Right atrium auricular region (tissue), 2 donors: ENCODE data around the gene SET. TPM values are rescaled to one million over a fixed set of nuclear protein-coding genes. Genes with fewer than 3 reads are reported as not detected.

Experiments
- DNase-seq: peaks from one replicate; pipeline ENCODE4 v3.0.0-alpha.2; 2019; ENCODE audit warnings: low spot score
- H3K27ac ChIP-seq, 2 donors: fragments of 200-600 bp; sonication (generic); 1 replicate in 1 of 2; 2 replicates in 1 of 2; pipeline ENCODE4 v1.5.1; 2016 to 2019
- H3K27me3 ChIP-seq, 2 donors: fragments of 200-600 bp; sonication (generic); one replicate each; pipeline versions ENCODE4 v1.5.1 to v1.6.0; 2017 to 2019
- H3K36me3 ChIP-seq: fragments of 200-600 bp; sonication (generic); one replicate; pipeline ENCODE4 v1.5.1; 2016
- H3K4me1 ChIP-seq, 2 donors: fragments of 200-600 bp; sonication (generic); one replicate each; pipeline versions ENCODE4 v1.5.1 to v1.6.0; 2017 to 2019
- H3K4me3 ChIP-seq, 2 donors: fragments of 200-600 bp; sonication (generic); 1 replicate in 1 of 2; 2 replicates in 1 of 2; pipeline ENCODE4 v1.5.1; 2017 to 2019; ENCODE audit warnings: mild to moderate bottlenecking in 1 of 2, moderate library complexity in 1 of 2
- H3K9me3 ChIP-seq, 2 donors: fragments of 200-600 bp; sonication (generic); one replicate each; pipeline ENCODE4 v1.5.1; 2019
- total RNA-seq, 2 donors: library from RNA; depleted of rRNA; stranded (reverse); fragments of >200 nt; gene quantifications; one replicate each; pipeline ENCODE4 v1.1.0, GENCODE V29; 2016
- TF ChIP-seq, protein P1 (sequence below), 2 donors: fragments of 200-600 bp; sonication (generic); IDR thresholded peaks; one replicate each; pipeline ENCODE4 v1.5.1; 2019; ENCODE audit warnings: antibody characterized with exemption in 2 of 2

SET gene
- total RNA-seq, 2 donors from 2014 or later: 104 to 125 TPM

DNA sequence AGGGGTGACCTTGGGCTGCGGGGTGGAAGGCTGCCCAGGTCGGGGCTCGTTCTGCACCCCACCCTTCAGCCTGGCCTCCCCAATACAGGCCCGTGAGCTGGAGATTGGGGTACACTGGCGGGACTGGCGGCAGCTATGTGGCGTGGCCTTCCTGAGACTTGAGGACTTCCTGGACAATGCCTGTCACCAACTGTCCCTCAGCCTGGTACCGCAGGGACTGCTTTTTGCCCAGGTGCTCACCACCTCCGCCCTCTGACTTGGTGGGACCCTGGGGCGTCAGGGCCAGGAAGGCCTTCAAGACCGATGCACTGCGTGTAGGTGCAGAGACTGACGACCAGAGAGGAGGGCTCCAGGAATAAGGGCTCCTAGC, 24.4 kb downstream of the SET start:
- H3K36me3 ChIP-seq: no peaks in the 10 kb centered on the region
- no peak overlapping the region for H3K4me3 ChIP-seq
- no peak overlapping the region for H3K27ac ChIP-seq
- no peaks in the 10 kb centered on the region for H3K4me1 ChIP-seq
- H3K9me3 ChIP-seq: no peaks in the 10 kb centered on the region
- TF ChIP-seq, protein P1, sequence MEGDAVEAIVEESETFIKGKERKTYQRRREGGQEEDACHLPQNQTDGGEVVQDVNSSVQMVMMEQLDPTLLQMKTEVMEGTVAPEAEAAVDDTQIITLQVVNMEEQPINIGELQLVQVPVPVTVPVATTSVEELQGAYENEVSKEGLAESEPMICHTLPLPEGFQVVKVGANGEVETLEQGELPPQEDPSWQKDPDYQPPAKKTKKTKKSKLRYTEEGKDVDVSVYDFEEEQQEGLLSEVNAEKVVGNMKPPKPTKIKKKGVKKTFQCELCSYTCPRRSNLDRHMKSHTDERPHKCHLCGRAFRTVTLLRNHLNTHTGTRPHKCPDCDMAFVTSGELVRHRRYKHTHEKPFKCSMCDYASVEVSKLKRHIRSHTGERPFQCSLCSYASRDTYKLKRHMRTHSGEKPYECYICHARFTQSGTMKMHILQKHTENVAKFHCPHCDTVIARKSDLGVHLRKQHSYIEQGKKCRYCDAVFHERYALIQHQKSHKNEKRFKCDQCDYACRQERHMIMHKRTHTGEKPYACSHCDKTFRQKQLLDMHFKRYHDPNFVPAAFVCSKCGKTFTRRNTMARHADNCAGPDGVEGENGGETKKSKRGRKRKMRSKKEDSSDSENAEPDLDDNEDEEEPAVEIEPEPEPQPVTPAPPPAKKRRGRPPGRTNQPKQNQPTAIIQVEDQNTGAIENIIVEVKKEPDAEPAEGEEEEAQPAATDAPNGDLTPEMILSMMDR (IDR thresholded peaks at IDR 0.05): no peak
- no peaks in the 10 kb centered on the region for H3K27me3 ChIP-seq
- DNase-seq: no peak

DNA sequence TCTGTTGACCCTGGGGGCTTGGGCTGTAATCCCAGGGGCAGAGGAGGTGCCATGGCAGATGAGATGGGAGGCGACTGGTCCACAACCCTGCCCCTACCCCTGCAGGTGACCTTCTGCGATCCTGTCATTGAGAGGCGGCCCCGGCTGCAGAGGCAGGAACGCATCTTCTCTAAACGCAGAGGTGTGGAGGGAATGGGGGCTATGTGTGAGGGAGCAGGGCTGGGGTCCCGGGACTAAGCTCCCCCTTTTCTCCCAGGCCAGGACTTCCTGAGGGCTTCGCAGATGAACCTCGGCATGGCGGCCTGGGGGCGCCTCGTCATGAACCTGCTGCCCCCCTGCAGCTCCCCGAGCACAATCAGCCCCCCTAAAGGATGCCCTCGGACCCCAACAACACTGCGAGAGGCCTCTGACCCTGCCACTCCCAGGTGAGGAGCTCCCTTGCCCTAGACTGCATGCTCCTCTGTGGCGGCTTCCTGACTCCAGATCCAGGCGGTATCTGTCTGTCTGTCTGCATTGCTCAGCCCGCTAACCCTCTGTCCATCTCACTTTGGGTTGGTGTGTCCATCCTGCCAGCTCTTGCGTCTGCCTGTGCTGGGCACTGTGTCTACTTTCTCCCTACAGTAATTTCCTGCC, 25.0 kb downstream of the SET start:
- H3K4me1 ChIP-seq: no peaks in the 10 kb centered on the region
- no peaks in the 10 kb centered on the region for H3K9me3 ChIP-seq
- no peak for DNase-seq
- H3K4me3 ChIP-seq: no peak overlapping the region
- TF ChIP-seq, protein P1 (IDR thresholded peaks at IDR 0.05): no peak
- H3K36me3 ChIP-seq: no peaks in the 10 kb centered on the region
- H3K27me3 ChIP-seq: no peaks in the 10 kb centered on the region
- no peak overlapping the region for H3K27ac ChIP-seq

- Histone ChIP-seq H3K36me3 (no peaks in the 10 kb centered on the region), H3K9me3 (no peaks in the 10 kb centered on the region), H3K4me3 (no peak overlapping the region), H3K4me1 (no peaks in the 10 kb centered on the region), H3K27me3 (no peaks in the 10 kb centered on the region), H3K27ac (no peak overlapping the region)
- TF ChIP-seq, protein P1 (IDR thresholded peaks at IDR 0.05): no peak
- no peak for DNase-seq
Measured at GRCh38 chr9:128714586-128715435, 25.8 kb downstream of the SET start.

DNA sequence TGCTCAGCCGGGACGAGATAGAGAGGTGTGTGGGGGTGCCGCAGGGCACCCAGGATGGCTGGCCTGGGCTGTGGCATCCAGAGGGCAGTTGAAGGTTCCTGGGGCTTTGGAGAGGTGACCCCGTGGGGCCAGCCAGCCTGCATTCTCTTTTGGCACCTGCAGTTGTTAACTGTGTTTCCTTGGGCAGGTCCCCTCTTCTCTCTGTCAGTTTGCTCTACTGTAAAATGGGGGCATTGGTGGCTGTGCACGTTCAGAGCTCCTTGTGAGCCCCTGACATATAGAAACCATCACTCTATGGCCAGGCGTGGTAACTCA, 26.4 kb downstream of the SET start:
- H3K36me3 ChIP-seq: no peaks in the 10 kb centered on the region
- TF ChIP-seq, protein P1 (IDR thresholded peaks at IDR 0.05): no peak
- no peaks in the 10 kb centered on the region for H3K9me3 ChIP-seq
- H3K27me3 ChIP-seq: no peaks in the 10 kb centered on the region
- H3K4me3 ChIP-seq: no peak overlapping the region
- DNase-seq: no peak
- H3K27ac ChIP-seq: no peak overlapping the region
- no peaks in the 10 kb centered on the region for H3K4me1 ChIP-seq

GRCh38 chr9:128716581-128717254, 27.7 kb downstream of the SET start:
- Histone ChIP-seq H3K27ac (no peak overlapping the region), H3K4me1 (no peaks in the 10 kb centered on the region), H3K36me3 (no peaks in the 10 kb centered on the region), H3K27me3 (no peaks in the 10 kb centered on the region), H3K4me3 (no peak overlapping the region), H3K9me3 (no peaks in the 10 kb centered on the region)
- DNase-seq: no peak
- TF ChIP-seq, protein P1 (IDR thresholded peaks at IDR 0.05): no peak
